ENCODE results near the gene TXLNG. TPM values are rescaled to one million over a fixed set of nuclear protein-coding genes. Genes with fewer than 3 reads are reported as not detected.

The TXLNG gene
- total and polyA plus RNA-seq, 9 donors = 14.0 to 27.7 (median 20.2) TPM

GRCh38 chrX:16745102-16745501, 41.2 kb upstream of the TXLNG start:
- no peaks in the 10 kb centered on the region for H3K9me3 ChIP-seq
- WGBS, 3 donors = 89 to 94% (median 93%) methylated on average over 5 of the region's 5 CpGs
- no peak overlapping the region for H3K27ac ChIP-seq
- H3K27me3 ChIP-seq = no peaks in the 10 kb centered on the region
- intact Hi-C loops (cut with DNase I) = no loop called here
- no peak overlapping the region for H3K4me3 ChIP-seq
- H3K4me1 ChIP-seq (ENCODE audit: insufficient read depth) = no peaks in the 10 kb centered on the region
- no peak for TF ChIP-seq EP300 (IDR thresholded peaks at IDR 0.05)
- no peak for TF ChIP-seq POLR2A (IDR thresholded peaks at IDR 0.05)
- no peak for TF ChIP-seq CTCF (IDR thresholded peaks at IDR 0.05)
- DNase-seq = no peak
- no peaks in the 10 kb centered on the region for H3K36me3 ChIP-seq

GRCh38 chrX:16745659-16746058, 40.6 kb upstream of the TXLNG start:
- 81 to 88% (median 84%) methylated on average over 5 of the region's 5 CpGs for WGBS, 3 donors
- Histone ChIP-seq H3K36me3 (no peaks in the 10 kb centered on the region), H3K4me1 (ENCODE audit: insufficient read depth) (no peaks in the 10 kb centered on the region), H3K27me3 (no peaks in the 10 kb centered on the region), H3K27ac (no peak overlapping the region), H3K9me3 (no peaks in the 10 kb centered on the region), H3K4me3 (no peak overlapping the region)
- DNase-seq = no peak
- intact Hi-C loops (cut with DNase I) = no loop called here
- TF ChIP-seq CTCF (IDR thresholded peaks at IDR 0.05) = no peak
- no peak for TF ChIP-seq EP300 (IDR thresholded peaks at IDR 0.05)
- TF ChIP-seq POLR2A (IDR thresholded peaks at IDR 0.05) = no peak

- Histone ChIP-seq H3K4me1 (ENCODE audit: insufficient read depth) (no peaks in the 10 kb centered on the region), H3K9me3 (no peaks in the 10 kb centered on the region), H3K27ac (no peak overlapping the region), H3K36me3 (no peaks in the 10 kb centered on the region), H3K4me3 (no peak overlapping the region), H3K27me3 (no peaks in the 10 kb centered on the region)
- TF ChIP-seq EP300 (IDR thresholded peaks at IDR 0.05) (no peak), CTCF (IDR thresholded peaks at IDR 0.05) (no peak), POLR2A (IDR thresholded peaks at IDR 0.05) (no peak)
- intact Hi-C loops (cut with DNase I) = no loop called here
- 78 to 93% (median 89%) methylated on average over 5 of the region's 5 CpGs for WGBS, 3 donors
- no peak for DNase-seq
Measured at GRCh38 chrX:16748425-16748824, 37.8 kb upstream of the TXLNG start.

GRCh38 chrX:16750136-16750535, 36.1 kb upstream of the TXLNG start:
- no peaks in the 10 kb centered on the region for H3K9me3 ChIP-seq
- no peaks in the 10 kb centered on the region for H3K4me1 ChIP-seq (ENCODE audit: insufficient read depth)
- no peaks in the 10 kb centered on the region for H3K36me3 ChIP-seq
- no peak overlapping the region for H3K27ac ChIP-seq
- TF ChIP-seq CTCF (IDR thresholded peaks at IDR 0.05) (no peak), POLR2A (IDR thresholded peaks at IDR 0.05) (no peak), EP300 (IDR thresholded peaks at IDR 0.05) (no peak)
- no peaks in the 10 kb centered on the region for H3K27me3 ChIP-seq
- WGBS, 3 donors = 98 to 99% (median 99%) methylated on average over 7 of the region's 7 CpGs
- intact Hi-C loops (cut with DNase I) = no loop called here
- DNase-seq = no peak
- H3K4me3 ChIP-seq = no peak overlapping the region

- WGBS, 3 donors = 85 to 98% (median 90%) methylated on average over 2 of the region's 2 CpGs
- TF ChIP-seq EP300 (IDR thresholded peaks at IDR 0.05) = no peak
- TF ChIP-seq CTCF (IDR thresholded peaks at IDR 0.05) = no peak
- TF ChIP-seq POLR2A (IDR thresholded peaks at IDR 0.05) = no peak
- H3K4me3 ChIP-seq = no peak overlapping the region
Measured at GRCh38 chrX:16754019-16754418, 32.2 kb upstream of the TXLNG start.

More at GRCh38 chrX:16754019-16754418, 32.2 kb upstream of the TXLNG start:
- H3K36me3 ChIP-seq = no peaks in the 10 kb centered on the region
- H3K27me3 ChIP-seq = no peaks in the 10 kb centered on the region
- no peaks in the 10 kb centered on the region for H3K9me3 ChIP-seq
- no peak overlapping the region for H3K27ac ChIP-seq
- DNase-seq = no peak
- intact Hi-C loops (cut with DNase I) = no loop called here
- H3K4me1 ChIP-seq (ENCODE audit: insufficient read depth) = no peaks in the 10 kb centered on the region

Data from ovary (tissue), 9 donors.